H1 (cell line): ENCODE results near the gene METTL8. TPM values are rescaled to one million over a fixed set of nuclear protein-coding genes. Genes with fewer than 3 reads are reported as not detected.

Experiments used
- CTCF ChIA-PET: fragments of 300-600 bp; sonication (Branson Sonifier 250); formaldehyde crosslinking; loops from one replicate; lab custom pipeline; 2021; ENCODE audit not compliant: partially characterized antibody; lab: Charles Lee
- POLR2A ChIA-PET: fragments of 300-600 bp; sonication (Branson Sonifier 250); formaldehyde crosslinking; loops from one replicate; lab custom pipeline; 2021; ENCODE audit warnings: inconsistent platforms; ENCODE audit not compliant: partially characterized antibody; lab: Charles Lee
- DNase-seq, 2 experiments: peaks; one replicate each; pipeline versions ENCODE4 v3.0.0 to v3.0.0-alpha.2; 2010 to 2022; ENCODE audit warnings: low spot score in 2 of 2, low read depth in 1 of 2, mixed read lengths in 1 of 2
- FAIRE-seq: peaks from 2 replicates; lab custom pipeline; 2011; peaks lifted over from hg19 to GRCh38; lab: Jason Lieb, UNC
- H2AFZ ChIP-seq: 2 replicates; pipeline ENCODE4 v1.8.1; 2012; ENCODE audit warnings: low read length, inconsistent platforms
- H2AK5ac ChIP-seq: 2 replicates; pipeline ENCODE4 v1.6.1; 2013; ENCODE audit warnings: low read depth, low read length
- H2BK120ac ChIP-seq: replicated peaks from 2 replicates; pipeline ENCODE3; 2013; ENCODE audit warnings: low read depth, low read length, inconsistent platforms
- H2BK12ac ChIP-seq: 2 replicates; pipeline ENCODE4 v1.6.1; 2013; ENCODE audit warnings: low read depth, low read length
- H2BK15ac ChIP-seq: 2 replicates; pipeline ENCODE4 v1.6.1; 2013; ENCODE audit warnings: low read length
- H2BK20ac ChIP-seq: 2 replicates; pipeline ENCODE4 v1.6.1; 2013; ENCODE audit warnings: low read length
- H2BK5ac ChIP-seq: 2 replicates; pipeline ENCODE4 v1.6.1; 2013; ENCODE audit warnings: low read depth, low read length
- H3K14ac ChIP-seq: 2 replicates; pipeline ENCODE4 v1.6.1; 2013; ENCODE audit warnings: inconsistent platforms; ENCODE audit not compliant: insufficient read length
- H3K18ac ChIP-seq: 2 replicates; pipeline ENCODE4 v1.6.1; 2013; ENCODE audit warnings: low read length; ENCODE audit errors: extremely low read depth
- H3K23ac ChIP-seq: 2 replicates; pipeline ENCODE4 v1.6.1; 2013; ENCODE audit warnings: inconsistent platforms; ENCODE audit not compliant: insufficient read length
- H3K23me2 ChIP-seq: 2 replicates; pipeline ENCODE4 v1.6.1; 2013; ENCODE audit warnings: low read depth, low read length
- H3K27ac ChIP-seq: 2 replicates; pipeline ENCODE4 v1.6.1; 2011; ENCODE audit warnings: low read depth, low read length, inconsistent platforms
- H3K27me3 ChIP-seq, 4 experiments: replicated peaks in 1 of 4; 1 replicate in 1 of 4; 2 replicates in 3 of 4; pipeline versions ENCODE4 v1.6.1 to v1.8.1; 2011 to 2013; ENCODE audit warnings: low read length in 3 of 4, mild to moderate bottlenecking in 3 of 4, inconsistent platforms in 2 of 4, mixed read lengths in 2 of 4, moderate library complexity in 1 of 4; ENCODE audit not compliant: control insufficient read depth in 3 of 4, insufficient read depth in 3 of 4; ENCODE audit errors: extremely low read depth in 1 of 4
- H3K36me3 ChIP-seq, 4 experiments: 2 replicates each; pipeline versions ENCODE4 v1.6.1 to v1.8.1; 2011 to 2013; ENCODE audit warnings: mild to moderate bottlenecking in 4 of 4, low read length in 3 of 4, moderate library complexity in 2 of 4, control low read depth in 1 of 4, inconsistent platforms in 1 of 4; ENCODE audit not compliant: insufficient read depth in 4 of 4, control insufficient read depth in 2 of 4
- H3K4ac ChIP-seq: replicated peaks from 2 replicates; pipeline ENCODE3; 2013; ENCODE audit warnings: low read length, low read depth, mixed read lengths, inconsistent platforms; ENCODE audit not compliant: insufficient read length
- H3K4me1 ChIP-seq, 4 experiments: replicated peaks in 1 of 4; 1 replicate in 1 of 4; 2 replicates in 3 of 4; pipeline versions ENCODE4 v1.6.1 to v1.8.1; 2011 to 2013; ENCODE audit warnings: low read length in 3 of 4, inconsistent platforms in 2 of 4, mixed read lengths in 1 of 4; ENCODE audit not compliant: insufficient read depth in 4 of 4, control insufficient read depth in 3 of 4
- H3K4me2 ChIP-seq, 2 experiments: 2 replicates each; pipeline versions ENCODE4 v1.6.1 to v1.8.1; 2011 to 2013; ENCODE audit warnings: low read depth in 2 of 2, low read length in 2 of 2, control low read depth in 1 of 2, inconsistent platforms in 1 of 2, mild to moderate bottlenecking in 1 of 2; ENCODE audit not compliant: insufficient read depth in 1 of 2
- H3K4me3 ChIP-seq, 4 experiments: fragments of 200-600, 300-600 bp in 1 of 4; sonication (generic), shearing (Covaris generic), sonication (Bioruptor Twin) in 1 of 4; 2 replicates each; pipeline versions ENCODE4 v1.5.1 to v1.8.1; 2011 to 2016; ENCODE audit warnings: low read length in 4 of 4, low read depth in 3 of 4, control low read depth in 2 of 4, inconsistent platforms in 2 of 4, mild to moderate bottlenecking in 2 of 4, mixed read lengths in 1 of 4, moderate library complexity in 1 of 4; ENCODE audit not compliant: insufficient read depth in 2 of 4; ENCODE audit errors: extremely low read depth in 1 of 4
- H3K56ac ChIP-seq: replicated peaks from 2 replicates; pipeline ENCODE3; 2013; ENCODE audit warnings: low read depth, mild to moderate bottlenecking, mixed read lengths, low read length, inconsistent platforms; ENCODE audit not compliant: insufficient read length
- H3K79me1 ChIP-seq: 2 replicates; pipeline ENCODE4 v1.6.1; 2013; ENCODE audit warnings: low read depth, low read length, control low read depth
- H3K79me2 ChIP-seq, 2 experiments: 2 replicates each; pipeline versions ENCODE4 v1.6.1 to v1.8.1; 2012 to 2013; ENCODE audit warnings: low read length in 2 of 2, mild to moderate bottlenecking in 2 of 2, inconsistent platforms in 1 of 2; ENCODE audit not compliant: insufficient read depth in 2 of 2, control insufficient read depth in 1 of 2
- H3K9ac ChIP-seq, 4 experiments: replicated peaks in 1 of 4; 1 replicate in 1 of 4; 2 replicates in 3 of 4; pipeline versions ENCODE4 v1.6.1 to v1.8.1; 2011 to 2013; ENCODE audit warnings: low read depth in 3 of 4, low read length in 3 of 4, control low read depth in 2 of 4, mild to moderate bottlenecking in 2 of 4, moderate library complexity in 2 of 4, inconsistent platforms in 1 of 4; ENCODE audit errors: extremely low read depth in 1 of 4
- H3K9me3 ChIP-seq, 2 experiments: 2 replicates each; pipeline versions ENCODE4 v1.6.1 to v1.8.1; 2012 to 2013; ENCODE audit warnings: mild to moderate bottlenecking in 2 of 2, moderate library complexity in 2 of 2, control low read depth in 1 of 2, inconsistent platforms in 1 of 2, low read depth in 1 of 2, low read length in 1 of 2, mixed read lengths in 1 of 2; ENCODE audit not compliant: insufficient read depth in 2 of 2
- H4K20me1 ChIP-seq, 2 experiments: replicated peaks in 1 of 2; 2 replicates each; pipeline versions ENCODE3 to v1.8.1; 2011 to 2013; ENCODE audit warnings: inconsistent platforms in 2 of 2, low read length in 2 of 2, mild to moderate bottlenecking in 1 of 2; ENCODE audit not compliant: insufficient read depth in 2 of 2, control insufficient read depth in 1 of 2
- H4K5ac ChIP-seq: 2 replicates; pipeline ENCODE4 v1.6.1; 2013; ENCODE audit warnings: low read length, low read depth, mixed read lengths, inconsistent platforms; ENCODE audit not compliant: insufficient read length
- H4K8ac ChIP-seq: 2 replicates; pipeline ENCODE4 v1.8.0; 2013; ENCODE audit warnings: mild to moderate bottlenecking, moderate library complexity, low read length, inconsistent platforms; ENCODE audit not compliant: insufficient read depth; ENCODE audit errors: extremely low read depth
- H4K91ac ChIP-seq: replicated peaks from 2 replicates; pipeline ENCODE3; 2013; ENCODE audit warnings: low read length, mixed read lengths, inconsistent platforms; ENCODE audit not compliant: insufficient read length
- GABPA ChIP-seq: IDR thresholded peaks from 2 replicates; pipeline ENCODE4 v1.6.1; 2011; ENCODE audit warnings: mild to moderate bottlenecking, low read length, moderate library complexity, borderline replicate concordance; ENCODE audit not compliant: insufficient read depth
- MAFK ChIP-seq: IDR thresholded peaks from 2 replicates; pipeline ENCODE4 v1.6.1; 2012; ENCODE audit warnings: low read depth, mild to moderate bottlenecking, improper control_type of control experiment, low read length
- NANOG ChIP-seq: IDR thresholded peaks from 2 replicates; pipeline ENCODE4 v1.6.1; 2011; ENCODE audit warnings: low read length, low read depth, mild to moderate bottlenecking, inconsistent platforms; ENCODE audit not compliant: insufficient read depth, poor library complexity, severe bottlenecking
- POU5F1 ChIP-seq: IDR thresholded peaks from 2 replicates; pipeline ENCODE4 v1.6.1; 2011; ENCODE audit warnings: low read depth, mild to moderate bottlenecking, low read length, moderate library complexity
- RBBP5 ChIP-seq: IDR thresholded peaks from 2 replicates; pipeline ENCODE4 v1.7.1; 2012; ENCODE audit warnings: low read depth, mild to moderate bottlenecking, inconsistent platforms, low read length, moderate library complexity, borderline replicate concordance
- RNF2 ChIP-seq: fragments of 200-900, 300-1000 bp; sonication (generic); IDR thresholded peaks from 2 replicates; pipeline ENCODE4 v1.7.1; 2016; ENCODE audit warnings: borderline replicate concordance, low read depth, mild to moderate bottlenecking, antibody characterized with exemption, low read length; ENCODE audit not compliant: poor library complexity, severe bottlenecking; ENCODE audit errors: missing control alignments
- RXRA ChIP-seq: IDR thresholded peaks from 2 replicates; pipeline ENCODE4 v1.6.1; 2011; ENCODE audit warnings: low read depth, mild to moderate bottlenecking, low read length, moderate library complexity; ENCODE audit not compliant: insufficient read depth
- SAP30 ChIP-seq: fragments of 300-600 bp; sonication (generic); IDR thresholded peaks from 2 replicates; pipeline ENCODE4 v1.7.1; 2012; ENCODE audit warnings: low read length, moderate library complexity, mild to moderate bottlenecking, inconsistent platforms; ENCODE audit not compliant: insufficient read depth, insufficient replicate concordance
- SIN3A ChIP-seq, 2 experiments: IDR thresholded peaks in 1 of 2; conservative IDR thresholded peaks in 1 of 2; 2 replicates each; pipeline ENCODE4 v1.6.1; 2011 to 2012; ENCODE audit warnings: low read length in 2 of 2, improper control_type of control experiment in 1 of 2, low read depth in 1 of 2, mild to moderate bottlenecking in 1 of 2
- SRF ChIP-seq: IDR thresholded peaks from 2 replicates; pipeline ENCODE4 v1.6.1; 2011; ENCODE audit warnings: mild to moderate bottlenecking, low read depth, low read length, moderate library complexity
- TAF7 ChIP-seq: optimal IDR thresholded peaks from 2 replicates; pipeline ENCODE3; 2011; ENCODE audit warnings: low read depth, mild to moderate bottlenecking, inconsistent platforms, low read length, moderate library complexity, borderline replicate concordance
- WGBS, 2 experiments: shearing (Covaris generic) in 1 of 2; methylation state at CpG; one replicate each; pipeline versions ENCODE4 v1.1.6 to v1.1.7; 2013 to 2015; ENCODE audit warnings: low lambda C conversion rate in 2 of 2, mixed read lengths in 2 of 2, inconsistent platforms in 1 of 2, low coverage in 1 of 2, missing lambda C conversion rate in 1 of 2; ENCODE audit not compliant: insufficient replicate concordance in 2 of 2, insufficient coverage in 1 of 2, insufficient read length in 1 of 2; ENCODE audit errors: extremely low coverage in 1 of 2, missing lambda C conversion rate in 1 of 2; 5-methylcytosine and 5-hydroxymethylcytosine counted together
- polyA plus RNA-seq, 7 experiments: library from polyadenylated mRNA; depleted of rRNA in 3 of 7; stranded (reverse) in 5 of 7; unstranded in 2 of 7; fragments of >200 nt in 5 of 7; fragments of 200-250 nt in 2 of 7; gene quantifications; 1 replicate in 5 of 7; 2 replicates in 1 of 7; 4 replicates in 1 of 7; pipeline versions ENCODE4 v1.2.1 to v1.2.3, GENCODE V29; 2011 to 2013; ENCODE audit warnings: missing spikeins in 2 of 7, mixed read lengths in 2 of 7
- total RNA-seq: library from RNA; stranded (reverse); fragmentation: NEBNext Ultra II Directional; extraction: Animal tissue kit (Norgen Biotek cat#: 25700); gene quantifications from 2 replicates; pipeline ENCODE4 v1.2.1, GENCODE V29; 2021

The METTL8 gene
- total and polyA plus RNA-seq, 2 of the 8 experiments (the other 6 are each of a cell fraction or from before 2014, with no cell fraction given): 17.6 to 79.7 TPM

- peak in 1 of 2 experiments; percentile 43 for DNase-seq
- peak; percentile 78 for FAIRE-seq
- Histone ChIP-seq H3K36me3 (peaks cover 0 to 4% (median 1%) of the 10 kb centered on the region in 4 experiments; a peak in 3 of 8 replicates), H4K8ac (no peak overlapping the region), H2BK12ac (peak overlapping the region; percentile 80; the same call in 1 of the 2 replicates), H3K9me3 (no peaks in the 10 kb centered on the region), H4K91ac (peak overlapping the region; percentile 76), H2BK5ac (peak overlapping the region; percentile 90; the same call in 1 of the 2 replicates), H3K9ac (peak overlapping the region in 1 of 4 experiments; percentile 11; a peak in 1 of 7 replicates), H3K79me2 (peaks cover 0 to 3% of the 10 kb centered on the region in 2 experiments; a peak in 1 of 4 replicates), H3K79me1 (no peaks in the 10 kb centered on the region), H2BK20ac (peak overlapping the region; percentile 51), H2BK15ac (no peak overlapping the region), H3K27ac (0 out of 2 replicates have a peak overlapping the region, but pooled peaks have one; percentile 21), H3K14ac (no peak overlapping the region), H3K27me3 (no peaks in the 10 kb centered on the region), H3K18ac (no peak overlapping the region), H2AFZ (no peak overlapping the region), H3K23me2 (no peaks in the 10 kb centered on the region), H3K4me2 (peak overlapping the region; percentile 3 to 49; a peak in 3 of 4 replicates), H3K23ac (no peak overlapping the region), H3K56ac (no peak overlapping the region), H2AK5ac (peak overlapping the region; percentile 79; the same call in 1 of the 2 replicates), H2BK120ac (peak overlapping the region; percentile 89), H3K4me3 (peak overlapping the region in 1 of 4 experiments; percentile 6; a peak in 1 of 8 replicates), H3K4ac (no peak overlapping the region), H4K20me1 (no peaks in the 10 kb centered on the region), H3K4me1 (peaks cover 2 to 16% (median 8%) of the 10 kb centered on the region in 4 experiments; a peak in 6 of 7 replicates), H4K5ac (peak overlapping the region; percentile 63)
- CTCF ChIA-PET: interaction anchor here (0.6 to 1.9 kb wide), 7 partner anchors 11 to 240 kb away, joined by 3 to 8 read pairs (median 3); no protein-coding TSS in a partner anchor
- WGBS, 2 experiments: 62% methylated on average over 4 of the region's 4 CpGs; no CpG with 5 or more reads in 1 of the 2 experiments
- POLR2A ChIA-PET: interaction anchor here (1.2 to 3.3 kb wide), 4 partner anchors 10 to 346 kb away, joined by 3 to 42 read pairs (median 4); partner anchors contain the start of genes DCAF17 and METTL8
- TF ChIP-seq SIN3A (conservative IDR thresholded peaks at IDR 0.05 in 1 of 2, IDR thresholded peaks at IDR 0.05 in 1 of 2; ENCODE audit: low read depth in 1 of 2, low read length in 2 of 2): peak in 1 of 2 experiments; percentile 22; a peak in 1 of 4 replicates
- TF ChIP-seq RBBP5: no peak
- TF ChIP-seq RNF2: no peak
- TF ChIP-seq SAP30: no peak
- TF ChIP-seq MAFK: no peak
- TF ChIP-seq POU5F1: no peak
- no peak for TF ChIP-seq SRF
- TF ChIP-seq TAF7: no peak
- TF ChIP-seq RXRA: no peak
- no peak for TF ChIP-seq NANOG
- TF ChIP-seq GABPA: no peak
Observed at GRCh38 chr2:171327043-171327496, 106.7 kb downstream of the METTL8 start.
